Left lung (tissue), 10 donors: ENCODE measurements around the gene HAUS8. TPM values are rescaled to one million over a fixed set of nuclear protein-coding genes. Genes with fewer than 3 reads are reported as not detected.
A peak's percentile ranks its signal among the peaks of the same experiment; 100 is the strongest.

ENCODE experiments used
- ATAC-seq: fragments of 200-7000 bp; cut with Tn5 transposase; one replicate; pipeline ENCODE4 v1.9.1; 2020; ENCODE audit warnings: moderate library complexity
- DNase-seq, 4 donors: peaks; one replicate each; pipeline ENCODE4 v3.0.0-alpha.2; 2013 to 2020
- H3K27ac ChIP-seq, 2 donors: fragments of 200-600 bp; sonication (generic) in 1 of 2; one replicate each; pipeline versions ENCODE4 v1.5.0 to v1.8.0; 2020 to 2021
- H3K27me3 ChIP-seq, 2 donors: fragments of 200-600 bp; sonication (generic) in 1 of 2; one replicate each; pipeline versions ENCODE4 v1.5.0 to v1.8.0; 2020 to 2021
- H3K36me3 ChIP-seq, 2 donors: fragments of 200-600 bp; sonication (generic) in 1 of 2; one replicate each; pipeline versions ENCODE4 v1.5.0 to v1.8.0; 2020 to 2021
- H3K4me1 ChIP-seq, 2 donors: fragments of 200-600 bp; one replicate each; pipeline ENCODE4 v1.8.0; 2021
- H3K4me3 ChIP-seq, 2 donors: fragments of 200-600 bp; sonication (generic) in 1 of 2; one replicate each; pipeline versions ENCODE4 v1.5.0 to v1.8.0; 2020 to 2021; ENCODE audit warnings: mild to moderate bottlenecking in 1 of 2
- H3K9me3 ChIP-seq, 2 donors: fragments of 200-600 bp; sonication (generic) in 1 of 2; one replicate each; pipeline versions ENCODE4 v1.5.0 to v1.8.0; 2020 to 2021
- intact Hi-C, 2 donors: fragments of 100-400 bp; cut with DNase I; formaldehyde crosslinking; loops; one replicate each; pipeline versions ENCODE4 v1.11.2 to v1.14.2; 2022
- polyA plus RNA-seq, 6 donors: library from polyadenylated mRNA; unstranded; fragments of 120-200 nt; gene quantifications; one replicate each; pipeline ENCODE4 v1.2.1, GENCODE V29; 2013; ENCODE audit not compliant: insufficient read length in 6 of 6
- total RNA-seq, 2 donors: library from RNA; stranded (reverse); fragmentation: NEBNext Ultra II Directional; extraction: Animal tissue kit (Norgen Biotek cat#: 25700); gene quantifications; one replicate each; pipeline ENCODE4 v1.2.1, GENCODE V29; 2021
- TF ChIP-seq, protein P1 (sequence below), 2 donors: fragments of 200-600 bp; sonication (generic) in 1 of 2; IDR thresholded peaks; one replicate each; pipeline versions ENCODE4 v1.5.0 to v1.8.0; 2021; ENCODE audit warnings: antibody characterized with exemption in 2 of 2
- donor health status: DM: no; HTN: yes; CAD: no.
- donor health status: DM: no; HTN: no; CAD: no.

HAUS8 gene
- total and polyA plus RNA-seq, 8 donors: 8.4 to 15.2 (median 12.7) TPM

DNA sequence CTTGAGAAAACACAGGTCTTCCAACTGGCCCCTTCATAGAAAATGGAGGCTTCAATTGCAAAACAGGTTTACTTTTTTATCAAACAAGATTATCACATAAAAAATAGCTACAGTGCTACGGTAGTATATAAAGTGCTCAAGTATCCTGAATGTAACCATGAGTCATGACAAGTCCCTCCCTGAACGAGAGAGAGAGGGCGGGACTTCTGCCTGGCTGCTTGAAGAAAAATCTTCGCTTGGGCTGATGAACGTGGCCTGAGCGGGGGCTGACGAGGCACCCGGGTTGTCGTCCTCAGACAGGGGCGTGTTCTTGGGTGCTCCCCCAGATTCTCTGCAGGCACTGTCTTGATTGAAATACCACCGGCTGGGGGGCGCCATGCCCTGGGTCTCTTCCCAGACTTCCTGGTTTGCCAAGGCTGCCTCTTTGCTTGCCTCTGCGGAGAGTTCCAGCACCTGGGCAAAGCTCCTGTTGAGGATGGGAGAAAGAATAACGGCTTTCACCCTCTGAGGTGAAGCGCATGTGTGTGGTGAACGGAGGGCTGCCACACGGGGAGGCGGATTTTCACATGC lies 25.5 kb downstream of the HAUS8 start:
- peak; percentile 91 for ATAC-seq
- Histone ChIP-seq H3K36me3 (peaks cover 0 to 64% of the 10 kb centered on the region in 2 donors), H3K4me1 (no peaks in the 10 kb centered on the region), H3K27ac (no peak overlapping the region), H3K9me3 (no peaks in the 10 kb centered on the region), H3K4me3 (no peak overlapping the region), H3K27me3 (no peaks in the 10 kb centered on the region)
- TF ChIP-seq, protein P1, sequence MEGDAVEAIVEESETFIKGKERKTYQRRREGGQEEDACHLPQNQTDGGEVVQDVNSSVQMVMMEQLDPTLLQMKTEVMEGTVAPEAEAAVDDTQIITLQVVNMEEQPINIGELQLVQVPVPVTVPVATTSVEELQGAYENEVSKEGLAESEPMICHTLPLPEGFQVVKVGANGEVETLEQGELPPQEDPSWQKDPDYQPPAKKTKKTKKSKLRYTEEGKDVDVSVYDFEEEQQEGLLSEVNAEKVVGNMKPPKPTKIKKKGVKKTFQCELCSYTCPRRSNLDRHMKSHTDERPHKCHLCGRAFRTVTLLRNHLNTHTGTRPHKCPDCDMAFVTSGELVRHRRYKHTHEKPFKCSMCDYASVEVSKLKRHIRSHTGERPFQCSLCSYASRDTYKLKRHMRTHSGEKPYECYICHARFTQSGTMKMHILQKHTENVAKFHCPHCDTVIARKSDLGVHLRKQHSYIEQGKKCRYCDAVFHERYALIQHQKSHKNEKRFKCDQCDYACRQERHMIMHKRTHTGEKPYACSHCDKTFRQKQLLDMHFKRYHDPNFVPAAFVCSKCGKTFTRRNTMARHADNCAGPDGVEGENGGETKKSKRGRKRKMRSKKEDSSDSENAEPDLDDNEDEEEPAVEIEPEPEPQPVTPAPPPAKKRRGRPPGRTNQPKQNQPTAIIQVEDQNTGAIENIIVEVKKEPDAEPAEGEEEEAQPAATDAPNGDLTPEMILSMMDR (IDR thresholded peaks at IDR 0.05): no peak
- DNase-seq: peak in 2 of 4 donors; percentile 47 to 69
- intact Hi-C loops: loop anchor here in 1 of 2 donors (5.0 kb wide), 1 partner anchor 277 kb away; no protein-coding TSS in a partner anchor

DNA sequence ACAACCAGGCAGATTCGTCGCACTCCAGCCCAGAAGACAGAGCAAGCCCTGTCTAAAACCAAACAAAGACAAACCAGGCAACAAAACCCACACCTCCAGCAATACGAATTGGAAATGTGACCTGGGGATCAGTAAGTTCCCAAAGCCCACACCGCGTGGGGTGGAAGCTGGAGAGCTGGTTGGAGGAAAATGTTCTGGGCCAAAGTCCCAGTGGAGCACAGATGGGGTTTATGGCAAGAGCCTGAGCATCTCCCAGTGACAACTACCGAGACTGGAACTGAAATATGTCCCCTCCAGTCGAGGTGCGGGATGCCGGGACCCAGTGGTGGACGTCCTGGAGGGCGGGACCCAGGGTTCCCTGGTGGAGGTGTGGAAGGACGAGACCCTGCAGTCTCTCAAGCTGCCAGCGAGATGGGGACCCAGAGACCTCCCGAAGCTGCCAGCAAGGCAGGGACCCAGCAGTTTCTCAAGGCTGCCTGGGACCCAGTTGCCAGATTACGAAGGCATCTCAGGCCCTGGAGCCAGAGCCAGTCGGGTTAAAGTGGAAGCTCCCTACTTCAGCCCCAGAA lies 26.3 kb downstream of the HAUS8 start:
- no peaks in the 10 kb centered on the region for H3K9me3 ChIP-seq
- DNase-seq: peak in 1 of 4 donors; percentile 54
- TF ChIP-seq, protein P1 (IDR thresholded peaks at IDR 0.05): no peak
- intact Hi-C loops: no loop called here
- no peak for ATAC-seq
- H3K27me3 ChIP-seq: no peaks in the 10 kb centered on the region
- peaks cover 0 to 56% of the 10 kb centered on the region in 2 donors for H3K36me3 ChIP-seq
- no peaks in the 10 kb centered on the region for H3K4me1 ChIP-seq
- H3K27ac ChIP-seq: no peak overlapping the region
- H3K4me3 ChIP-seq: no peak overlapping the region

DNA sequence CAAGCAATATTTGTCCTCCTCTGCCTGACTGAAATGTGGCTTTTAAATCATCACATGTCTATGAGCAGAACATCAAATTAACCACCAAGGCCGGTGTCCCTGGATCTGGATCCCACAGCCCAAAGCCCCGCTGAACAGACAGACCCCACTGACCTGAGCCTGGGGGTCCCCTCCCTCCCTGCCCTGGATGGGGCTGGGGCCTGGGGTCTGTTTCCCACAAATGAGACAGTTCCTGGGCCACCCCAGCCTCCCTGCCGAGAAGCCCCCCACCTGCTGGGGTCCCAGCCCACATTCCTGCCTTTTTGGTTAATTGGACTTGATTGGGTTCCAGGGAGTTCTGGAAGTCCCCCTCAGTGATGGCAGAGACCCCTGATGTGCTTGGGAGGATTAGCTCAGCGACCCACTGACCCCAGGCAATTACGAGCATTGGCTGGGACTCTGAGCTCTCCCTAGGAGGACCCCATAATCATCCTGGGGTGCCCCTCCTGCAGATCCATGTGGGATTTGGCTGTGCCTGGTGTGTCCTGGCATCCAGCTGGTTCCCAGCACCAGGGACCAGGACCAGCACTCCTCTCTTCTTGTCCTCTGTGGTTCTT lies 29.2 kb downstream of the HAUS8 start:
- intact Hi-C loops: no loop called here
- TF ChIP-seq, protein P1 (IDR thresholded peaks at IDR 0.05): no peak
- Histone ChIP-seq H3K27ac (no peak overlapping the region), H3K4me1 (peaks cover 5 to 7% of the 10 kb centered on the region in 2 donors), H3K9me3 (no peaks in the 10 kb centered on the region), H3K36me3 (peaks cover 0 to 26% of the 10 kb centered on the region in 2 donors), H3K4me3 (no peak overlapping the region), H3K27me3 (no peaks in the 10 kb centered on the region)
- DNase-seq: peak in 1 of 4 donors; percentile 41
- ATAC-seq: no peak

DNA sequence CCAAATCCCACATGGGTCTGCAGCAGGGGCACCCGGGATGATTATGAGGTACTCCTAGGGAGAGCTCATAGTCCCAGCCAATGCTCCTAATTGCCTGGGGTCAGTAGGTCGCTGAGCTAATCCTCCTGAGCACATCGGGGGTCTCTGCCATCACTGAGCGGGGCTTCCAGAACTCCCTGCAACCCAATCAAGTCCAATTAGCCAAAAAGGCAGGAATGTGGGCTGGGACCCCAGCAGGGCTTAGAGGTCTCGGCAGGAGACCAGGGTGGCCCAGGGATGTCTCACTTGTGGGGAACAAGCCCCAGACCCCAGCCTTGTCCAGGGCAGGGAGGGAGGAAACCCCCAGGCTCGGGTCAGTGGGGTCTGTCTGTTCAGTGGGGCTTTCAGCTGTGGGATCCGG lies 31.5 kb downstream of the HAUS8 start:
- Histone ChIP-seq H3K9me3 (no peaks in the 10 kb centered on the region), H3K4me1 (peaks cover 5 to 7% of the 10 kb centered on the region in 2 donors), H3K4me3 (no peak overlapping the region), H3K36me3 (peaks cover 0 to 3% of the 10 kb centered on the region in 2 donors), H3K27me3 (no peaks in the 10 kb centered on the region), H3K27ac (no peak overlapping the region)
- TF ChIP-seq, protein P1 (IDR thresholded peaks at IDR 0.05): no peak
- no peak for ATAC-seq
- peak in 1 of 4 donors; percentile 34 for DNase-seq
- intact Hi-C loops: no loop called here

DNA sequence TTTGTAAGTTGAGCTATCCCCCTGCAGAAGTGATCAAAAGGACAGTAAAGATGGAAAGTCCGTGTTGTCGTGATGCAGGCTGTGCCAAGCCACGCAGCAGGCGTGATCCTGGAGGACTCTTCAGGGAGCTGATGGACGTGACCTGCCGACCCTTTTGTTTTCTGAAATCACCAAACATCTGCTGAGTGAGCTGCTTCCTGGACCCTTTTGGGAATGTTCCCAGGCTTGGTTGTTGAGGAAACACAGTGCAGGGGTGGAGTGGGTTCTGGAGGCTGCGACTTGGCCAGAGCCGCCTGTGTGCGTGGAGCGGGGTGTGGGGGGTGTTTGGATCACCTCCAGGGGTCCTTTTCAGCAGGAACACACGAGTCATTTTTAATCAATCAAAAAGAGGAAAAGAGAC lies 33.3 kb downstream of the HAUS8 start:
- TF ChIP-seq, protein P1 (IDR thresholded peaks at IDR 0.05): no peak
- intact Hi-C loops: no loop called here
- H3K27ac ChIP-seq: no peak overlapping the region
- H3K36me3 ChIP-seq: no peaks in the 10 kb centered on the region
- DNase-seq (peak in 2 of 4 donors; percentile 27 to 66), ATAC-seq (peak; percentile 49)
- peaks cover 5 to 7% of the 10 kb centered on the region in 2 donors for H3K4me1 ChIP-seq
- no peaks in the 10 kb centered on the region for H3K9me3 ChIP-seq
- no peak overlapping the region for H3K4me3 ChIP-seq
- no peaks in the 10 kb centered on the region for H3K27me3 ChIP-seq
